ENCODE results near the gene TCF7. TPM values are rescaled to one million over a fixed set of nuclear protein-coding genes. Genes with fewer than 3 reads are reported as not detected.

The TCF7 gene
- total RNA-seq, 1 donor from 2014 or later = 3.4 TPM

DNA sequence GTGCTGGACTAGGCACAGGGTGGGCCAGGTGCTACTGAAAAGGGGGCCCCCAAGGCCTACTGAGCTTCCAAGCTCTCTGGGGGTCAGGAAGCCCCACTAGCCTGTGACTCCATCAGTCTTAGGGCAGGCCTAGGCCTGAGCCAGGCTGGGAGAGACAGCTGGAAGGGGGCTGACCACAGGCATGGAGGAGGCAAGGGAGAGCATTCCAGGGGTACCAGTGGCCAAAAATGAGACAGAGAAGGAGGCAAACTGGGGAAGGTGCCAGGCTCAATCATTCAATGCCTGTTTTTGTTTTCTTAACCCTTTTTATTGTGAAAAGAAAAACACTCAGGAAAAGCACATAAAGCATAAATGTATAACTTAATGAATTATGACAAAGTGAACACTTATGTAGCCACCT is 26.2 kb upstream of the TCF7 start:
- intact Hi-C loops (cut with micrococcal nuclease) = no loop called here
- ATAC-seq (no peak), DNase-seq (no peak)

GRCh38 chr5:134088994-134089560 is 25.4 kb upstream of the TCF7 start:
- ATAC-seq (no peak), DNase-seq (no peak)
- intact Hi-C loops (cut with micrococcal nuclease) = no loop called here

GRCh38 chr5:134090522-134090921 is 24.0 kb upstream of the TCF7 start:
- DNase-seq (no peak), ATAC-seq (no peak)
- intact Hi-C loops (cut with micrococcal nuclease) = no loop called here

- ATAC-seq (no peak), DNase-seq (no peak)
- intact Hi-C loops (cut with micrococcal nuclease) = no loop called here
Measured at GRCh38 chr5:134091626-134092121, 22.8 kb upstream of the TCF7 start.

DNA sequence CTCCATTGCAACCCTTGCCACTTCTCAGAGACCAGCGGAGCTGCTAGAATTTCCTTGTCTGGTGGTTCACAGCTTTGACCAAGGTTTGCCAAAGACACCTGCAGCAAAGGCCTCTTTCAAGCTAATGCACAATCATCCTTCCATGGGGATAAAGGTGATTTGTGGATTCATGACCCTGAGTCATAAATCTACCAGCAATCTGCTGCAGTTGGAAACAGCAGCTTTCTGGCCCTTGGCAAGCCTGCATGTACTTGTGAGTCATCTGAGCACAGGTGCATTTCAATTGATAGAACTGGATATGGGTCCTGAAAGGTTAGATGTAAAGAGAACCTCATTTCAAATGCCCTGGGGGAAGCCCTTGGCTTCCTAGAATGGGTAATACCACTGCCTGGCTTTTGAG is 21.6 kb upstream of the TCF7 start:
- no peak for DNase-seq
- intact Hi-C loops (cut with micrococcal nuclease) = no loop called here
- no peak for ATAC-seq

DNA sequence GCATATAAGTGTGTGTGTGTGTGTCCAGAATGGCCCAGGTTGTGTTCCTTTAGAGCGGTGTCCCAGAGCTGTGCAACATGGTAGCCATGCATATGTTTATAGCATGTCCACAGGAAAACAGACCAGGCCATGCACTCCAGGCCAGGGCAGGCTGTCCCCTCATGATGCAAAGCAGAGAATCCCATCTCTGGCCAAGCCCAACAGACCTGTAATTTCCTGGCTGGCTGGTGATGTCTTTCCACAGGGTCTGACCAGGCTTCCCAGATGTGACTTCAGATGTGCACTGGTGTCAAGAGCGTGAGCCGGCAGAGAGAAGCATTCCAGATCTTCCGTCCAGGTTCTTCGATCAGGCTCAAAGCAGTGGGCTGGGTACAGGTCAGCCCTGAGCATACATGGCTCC is 21.1 kb upstream of the TCF7 start:
- ATAC-seq (no peak), DNase-seq (no peak)
- intact Hi-C loops (cut with micrococcal nuclease) = no loop called here

DNA sequence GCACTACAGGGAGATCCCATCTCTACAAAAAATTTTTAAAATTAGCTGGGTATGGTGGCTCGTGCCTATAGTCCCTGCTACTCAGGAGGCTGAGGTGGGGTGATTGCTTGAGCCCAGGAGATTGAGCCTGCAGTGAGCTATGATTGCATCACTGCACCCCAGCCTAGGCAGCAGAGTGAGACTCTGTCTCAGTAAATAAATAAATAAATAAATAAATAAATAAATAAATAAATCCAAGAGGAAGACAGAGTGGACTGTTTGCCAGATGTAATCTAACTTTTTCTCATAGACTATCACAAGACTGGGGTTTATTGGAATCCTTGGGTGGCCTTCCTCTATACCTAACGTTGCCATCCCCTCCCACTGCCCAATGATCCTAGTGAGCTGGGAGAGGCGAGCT is 19.2 kb upstream of the TCF7 start:
- intact Hi-C loops (cut with micrococcal nuclease) = no loop called here

DNA sequence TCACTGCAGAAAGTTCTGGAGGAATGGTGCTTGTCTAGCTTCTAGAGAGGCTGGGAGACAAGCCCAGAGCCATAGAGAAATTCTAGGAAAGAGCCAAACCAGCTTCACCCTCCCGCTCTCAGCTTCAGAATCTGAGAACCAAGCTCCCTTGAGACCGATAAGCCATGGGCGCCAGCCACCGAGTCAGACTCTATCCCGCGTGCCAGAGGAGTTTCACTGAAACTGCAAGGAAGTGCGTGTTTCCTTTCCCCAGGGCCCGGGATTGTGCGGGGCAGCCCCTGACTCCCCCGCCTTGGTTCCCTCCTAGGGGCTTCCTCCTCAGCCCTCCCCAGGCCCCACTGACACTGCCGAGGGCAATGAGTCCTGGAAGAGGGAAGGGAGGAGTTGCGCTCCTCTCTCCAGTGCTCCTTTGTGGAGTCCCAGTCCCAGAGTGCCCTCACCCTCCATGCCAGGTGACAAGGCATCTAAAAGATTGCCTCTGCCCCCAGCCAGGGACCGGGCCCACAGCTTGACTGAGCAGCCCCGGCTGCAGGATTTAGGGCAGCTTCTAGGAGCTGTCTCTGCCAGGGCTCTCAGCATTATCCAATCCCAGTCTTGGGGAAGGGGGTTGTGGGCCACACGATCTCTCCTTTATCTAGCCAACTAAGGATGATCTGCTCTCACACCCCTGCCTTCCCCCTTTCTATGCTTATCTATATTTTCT is 18.4 kb upstream of the TCF7 start:
- ATAC-seq (no peak), DNase-seq (no peak)
- intact Hi-C loops (cut with micrococcal nuclease) = no loop called here

More for the DNA sequence above, 19.2 kb upstream of the TCF7 start:
- ATAC-seq = no peak
- no peak for DNase-seq

GRCh38 chr5:134097211-134097749 is 17.2 kb upstream of the TCF7 start:
- DNase-seq (no peak), ATAC-seq (no peak)
- intact Hi-C loops (cut with micrococcal nuclease) = no loop called here

- no peak for DNase-seq
- intact Hi-C loops (cut with micrococcal nuclease) = no loop called here
- no peak for ATAC-seq
Measured at GRCh38 chr5:134098690-134099089, 15.8 kb upstream of the TCF7 start.

DNA sequence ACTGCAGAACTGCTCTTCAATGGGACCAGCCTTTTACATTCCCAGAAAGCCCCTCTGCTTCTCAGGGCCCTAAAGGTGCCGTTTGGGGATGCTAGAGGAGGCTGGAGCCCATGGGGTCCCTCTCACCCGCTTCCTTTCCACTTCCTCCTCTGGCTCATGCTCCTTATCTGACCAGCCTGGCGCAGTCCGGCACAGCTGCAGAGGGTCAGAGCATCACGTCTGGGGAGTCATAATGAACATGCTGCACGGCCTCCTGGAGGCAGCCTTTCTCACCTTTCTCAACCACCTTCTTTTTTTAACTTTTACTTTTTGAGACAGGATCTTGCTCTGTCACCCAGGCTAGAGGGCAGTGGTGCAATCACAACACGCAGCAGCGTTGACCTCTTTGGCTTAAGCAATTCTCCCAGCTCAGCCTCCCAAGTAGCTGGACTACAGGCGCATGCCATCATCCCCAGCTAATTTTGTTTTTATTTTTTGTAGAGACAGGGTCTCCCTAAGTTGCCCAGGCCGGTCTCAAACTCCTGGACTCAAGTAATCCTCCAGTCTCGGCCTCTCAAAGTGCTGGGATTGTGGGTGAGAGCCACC is 15.1 kb upstream of the TCF7 start:
- intact Hi-C loops (cut with micrococcal nuclease) = no loop called here
- ATAC-seq (no peak), DNase-seq (no peak)

DNA sequence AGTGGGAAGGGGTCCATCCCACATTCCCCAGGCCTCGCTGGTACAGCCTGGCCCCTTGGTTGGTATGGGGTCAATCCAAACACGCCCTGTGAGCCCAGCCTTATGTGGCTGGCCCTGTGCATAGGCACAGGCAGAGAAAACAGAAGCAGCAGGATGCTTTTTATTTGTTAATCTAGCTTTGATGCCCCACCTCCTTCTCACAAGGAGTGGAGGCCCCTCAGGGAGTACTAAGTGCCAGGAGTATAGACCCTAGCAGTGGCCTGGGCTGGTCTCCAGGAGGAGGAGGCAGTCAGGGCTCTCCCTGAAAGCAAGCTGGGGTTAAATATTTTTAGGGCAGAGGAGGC is 14.6 kb upstream of the TCF7 start:
- intact Hi-C loops (cut with micrococcal nuclease) = no loop called here
- no peak for DNase-seq
- ATAC-seq = no peak

- DNase-seq (no peak), ATAC-seq (peak; percentile 25)
- intact Hi-C loops (cut with micrococcal nuclease) = no loop called here
Measured at GRCh38 chr5:134100283-134101091, 14.0 kb upstream of the TCF7 start.

DNA sequence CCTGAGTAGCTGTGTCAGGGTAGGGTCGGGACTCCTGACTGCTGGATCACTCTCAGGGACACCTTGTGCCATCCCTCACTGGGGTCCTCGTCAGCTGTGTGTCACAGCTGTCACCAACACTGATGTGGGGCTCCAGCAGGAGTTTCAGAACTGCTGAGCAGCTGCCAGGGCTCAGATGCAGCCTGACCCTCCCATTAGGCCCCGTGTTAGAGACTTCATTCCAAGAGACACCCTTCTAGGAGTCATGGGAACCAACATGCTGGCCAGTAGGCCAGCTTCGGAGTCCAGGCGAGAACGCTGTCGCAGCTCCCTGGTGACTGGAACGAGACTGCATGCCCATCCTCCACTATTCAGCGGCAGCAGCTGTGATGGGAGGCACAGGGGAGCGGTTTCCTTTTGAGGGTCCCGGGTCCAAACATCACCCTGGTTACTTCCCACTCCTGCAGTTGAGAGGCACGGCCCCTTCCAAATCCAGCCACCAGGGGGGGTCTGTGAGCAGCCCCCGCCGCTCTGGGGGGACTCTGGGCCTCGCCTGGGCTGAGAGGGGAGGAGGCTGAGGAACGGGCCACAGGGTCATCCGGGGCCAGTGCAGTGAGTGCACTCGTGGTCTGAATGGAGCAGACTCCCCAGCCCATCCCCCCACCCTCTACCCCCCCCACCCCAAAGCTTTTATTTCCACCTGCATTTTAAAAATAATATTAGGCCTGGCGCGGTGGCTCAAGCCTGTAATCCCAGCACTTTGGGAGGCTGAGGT is 12.6 kb upstream of the TCF7 start:
- intact Hi-C loops (cut with micrococcal nuclease) = no loop called here
- ATAC-seq (peak; percentile 86), DNase-seq (peak; percentile 78)

DNA sequence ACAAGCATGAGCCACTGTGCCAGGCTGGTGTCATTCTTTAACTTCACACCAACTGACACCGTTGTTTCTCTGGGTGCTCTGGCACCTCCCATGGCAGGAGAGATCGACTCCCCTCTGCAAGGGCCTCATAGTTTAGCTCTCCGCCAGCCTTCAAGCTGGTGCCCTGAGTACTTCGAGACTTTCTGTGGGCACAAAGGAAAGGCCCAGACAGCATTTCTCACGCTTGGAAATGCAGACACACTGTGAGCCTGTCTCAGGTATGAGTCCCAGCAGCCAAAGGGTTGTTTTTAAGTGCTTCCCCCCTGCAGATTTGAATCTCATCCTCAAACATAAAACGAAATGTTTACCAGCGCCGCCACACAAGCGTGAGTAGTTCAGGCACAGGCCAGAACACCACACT is 11.1 kb upstream of the TCF7 start:
- ATAC-seq (peak; percentile 67), DNase-seq (no peak)
- intact Hi-C loops (cut with micrococcal nuclease) = no loop called here

GRCh38 chr5:134103998-134104654 is 10.4 kb upstream of the TCF7 start:
- no peak for DNase-seq
- intact Hi-C loops (cut with micrococcal nuclease) = no loop called here
- no peak for ATAC-seq

- intact Hi-C loops (cut with micrococcal nuclease) = no loop called here
- DNase-seq = no peak
- no peak for ATAC-seq
Measured at GRCh38 chr5:134106991-134107701, 7.3 kb upstream of the TCF7 start.

GRCh38 chr5:134107779-134108178 is 6.7 kb upstream of the TCF7 start:
- ATAC-seq = no peak

More at GRCh38 chr5:134107779-134108178, 6.7 kb upstream of the TCF7 start:
- intact Hi-C loops (cut with micrococcal nuclease) = no loop called here
- no peak for DNase-seq

All from left ventricle myocardium superior (tissue), 1 donor.